Transverse colon (tissue), 4 donors: ENCODE measurements around the gene TERC. TPM values are rescaled to one million over a fixed set of nuclear protein-coding genes. Genes with fewer than 3 reads are reported as not detected.
A peak's percentile ranks its signal among the peaks of the same experiment; 100 is the strongest.

Experiments used
- DNase-seq: peaks from one replicate; pipeline ENCODE4 v3.0.0-alpha.2; 2019
- H3K27ac ChIP-seq, 4 donors: fragments of 200-600 bp; sonication (generic); 2 replicates each; pipeline ENCODE4 v1.5.1; 2016 to 2018; ENCODE audit warnings: inconsistent platforms in 4 of 4
- H3K27me3 ChIP-seq: fragments of 200-600 bp; sonication (generic); 2 replicates; pipeline ENCODE4 v1.5.1; 2017; ENCODE audit warnings: inconsistent platforms
- H3K36me3 ChIP-seq, 4 donors: fragments of 200-600 bp; sonication (generic); 2 replicates each; pipeline ENCODE4 v1.5.1; 2017 to 2019; ENCODE audit warnings: inconsistent platforms in 4 of 4
- H3K4me1 ChIP-seq, 4 donors: fragments of 200-600 bp; sonication (generic); 2 replicates each; pipeline ENCODE4 v1.5.1; 2017 to 2020; ENCODE audit warnings: inconsistent platforms in 4 of 4
- H3K4me3 ChIP-seq, 4 donors: fragments of 200-600 bp; sonication (generic); 1 replicate in 1 of 4; 2 replicates in 3 of 4; pipeline versions ENCODE4 v1.5.1 to v1.6.1; 2017 to 2019; ENCODE audit warnings: inconsistent platforms in 4 of 4
- H3K9me3 ChIP-seq, 2 donors: fragments of 200-600 bp; sonication (generic); 2 replicates each; pipeline ENCODE4 v1.5.1; 2017 to 2019; ENCODE audit warnings: inconsistent platforms in 2 of 2
- EP300 ChIP-seq: sonication (generic); formaldehyde crosslinking; IDR thresholded peaks from one replicate; pipeline ENCODE4 v1.6.1; 2017; ENCODE audit warnings: antibody characterized with exemption, low read depth
- POLR2A ChIP-seq: fragments of 450-650 bp; IDR thresholded peaks from one replicate; pipeline ENCODE4 v1.6.1; 2016; ENCODE audit warnings: antibody characterized with exemption, mild to moderate bottlenecking, moderate library complexity
- POLR2AphosphoS5 ChIP-seq, 3 donors: sonication (generic); formaldehyde crosslinking; IDR thresholded peaks; one replicate each; pipeline ENCODE4 v1.6.1; 2016; ENCODE audit warnings: antibody characterized with exemption in 3 of 3
- WGBS, 2 donors: methylation state at CpG; one replicate each; pipeline ENCODE4 v1.1.5; 2018; ENCODE audit warnings: low coverage in 1 of 2; 5-methylcytosine and 5-hydroxymethylcytosine counted together
- in situ Hi-C, 4 donors: fragments of 200-750 bp; cut with MboI; loops; one replicate each; pipeline versions ENCODE4 v1.15.0 to v1.15.1; 2017; ENCODE audit warnings: low sequenced_read_pairs in 3 of 4, low pct_ligation_motif_present in 1 of 4, low pct_unique_long_range_greater_than_20kb in 1 of 4
- intact Hi-C: fragments of 100-400 bp; cut with DNase I; formaldehyde crosslinking; loops from one replicate; pipeline ENCODE4 v1.15.1; 2023; ENCODE audit warnings: low total_unique reads
- total RNA-seq, 4 donors: library from RNA; depleted of rRNA; stranded (reverse); fragments of >200 nt; gene quantifications; one replicate each; pipeline ENCODE4 v1.1.0, GENCODE V29; 2016
- TF ChIP-seq, protein P1 (sequence below), 5 experiments: fragments of 200-600 bp in 3 of 5; fragments of 450-650 bp in 2 of 5; sonication (generic) in 3 of 5; IDR thresholded peaks; 1 replicate in 2 of 5; 2 replicates in 3 of 5; pipeline ENCODE4 v1.5.1; 2016 to 2017; ENCODE audit warnings: antibody characterized with exemption in 5 of 5, inconsistent platforms in 3 of 5, mild to moderate bottlenecking in 2 of 5, moderate library complexity in 1 of 5

The TERC gene
- total RNA-seq, result 100 to 1,000 TPM; 221 to 276 (median 247) TPM

GRCh38 chr3:169764882-169765612, at the start of gene TERC:
TERC (minus strand) TSS chr3:169765060.
- H3K27me3 ChIP-seq, result no peaks in the 10 kb centered on the region
- no peaks in the 10 kb centered on the region for H3K9me3 ChIP-seq
- intact Hi-C loops (no loop called here), in situ Hi-C loops (no loop called here)
- peak; percentile 95 for DNase-seq
- WGBS, 2 donors, result 9% methylated on average over 41 of the region's 42 CpGs; no CpG with 5 or more reads in 1 of the 2 donors
- peak within 1 kb of the TSS; percentile 51 to 84 (median 66) for H3K4me3 ChIP-seq
- peak within 1 kb of the TSS; percentile 95 to 99 (median 96) for H3K27ac ChIP-seq
- peaks cover 0 to 10% (median 0%) of the 10 kb centered on the region in 4 donors for H3K4me1 ChIP-seq
- TF ChIP-seq, protein P1, sequence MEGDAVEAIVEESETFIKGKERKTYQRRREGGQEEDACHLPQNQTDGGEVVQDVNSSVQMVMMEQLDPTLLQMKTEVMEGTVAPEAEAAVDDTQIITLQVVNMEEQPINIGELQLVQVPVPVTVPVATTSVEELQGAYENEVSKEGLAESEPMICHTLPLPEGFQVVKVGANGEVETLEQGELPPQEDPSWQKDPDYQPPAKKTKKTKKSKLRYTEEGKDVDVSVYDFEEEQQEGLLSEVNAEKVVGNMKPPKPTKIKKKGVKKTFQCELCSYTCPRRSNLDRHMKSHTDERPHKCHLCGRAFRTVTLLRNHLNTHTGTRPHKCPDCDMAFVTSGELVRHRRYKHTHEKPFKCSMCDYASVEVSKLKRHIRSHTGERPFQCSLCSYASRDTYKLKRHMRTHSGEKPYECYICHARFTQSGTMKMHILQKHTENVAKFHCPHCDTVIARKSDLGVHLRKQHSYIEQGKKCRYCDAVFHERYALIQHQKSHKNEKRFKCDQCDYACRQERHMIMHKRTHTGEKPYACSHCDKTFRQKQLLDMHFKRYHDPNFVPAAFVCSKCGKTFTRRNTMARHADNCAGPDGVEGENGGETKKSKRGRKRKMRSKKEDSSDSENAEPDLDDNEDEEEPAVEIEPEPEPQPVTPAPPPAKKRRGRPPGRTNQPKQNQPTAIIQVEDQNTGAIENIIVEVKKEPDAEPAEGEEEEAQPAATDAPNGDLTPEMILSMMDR (IDR thresholded peaks at IDR 0.05), result peak in 1 of 5 experiments; percentile 6
- TF ChIP-seq POLR2AphosphoS5 (IDR thresholded peaks at IDR 0.05), result peak; percentile 97 to 99 (median 98)
- no peak for TF ChIP-seq EP300
- TF ChIP-seq POLR2A, result peak; percentile 99
- H3K36me3 ChIP-seq, result no peaks in the 10 kb centered on the region

- peaks cover 0 to 9% of the 10 kb centered on the region in 2 donors for H3K9me3 ChIP-seq
- intact Hi-C loops (no loop called here), in situ Hi-C loops (no loop called here)
- TF ChIP-seq POLR2AphosphoS5 (IDR thresholded peaks at IDR 0.05), result no peak
- TF ChIP-seq POLR2A, result no peak
- TF ChIP-seq, protein P1 (IDR thresholded peaks at IDR 0.05), result peak; percentile 29 to 50 (median 48)
- no peak for TF ChIP-seq EP300
- no peak overlapping the region for H3K27ac ChIP-seq
- H3K36me3 ChIP-seq, result no peaks in the 10 kb centered on the region
- WGBS, 2 donors, result 56 to 70% methylated on average over 10 to 27 of the region's 27 CpGs
- DNase-seq, result peak; percentile 75
- peak overlapping the region in 3 of 4 donors; percentile 51 to 64 (median 51) for H3K4me3 ChIP-seq
- no peaks in the 10 kb centered on the region for H3K27me3 ChIP-seq
- peaks cover 0 to 30% (median 14%) of the 10 kb centered on the region in 4 donors for H3K4me1 ChIP-seq
These were observed 49.1 kb upstream of the TERC start for GRCh38 chr3:169813757-169814517.

- TF ChIP-seq, protein P1 (IDR thresholded peaks at IDR 0.05), result no peak
- TF ChIP-seq EP300 (no peak), POLR2A (no peak), POLR2AphosphoS5 (IDR thresholded peaks at IDR 0.05) (no peak)
- in situ Hi-C loops, result no loop called here
- peak overlapping the region in 3 of 4 donors; percentile 51 to 64 (median 51) for H3K4me3 ChIP-seq
- WGBS, 2 donors, result 46 to 47% methylated on average over 4 to 8 of the region's 8 CpGs
- peaks cover 0 to 30% (median 14%) of the 10 kb centered on the region in 4 donors for H3K4me1 ChIP-seq
- peak overlapping the region in 2 of 4 donors; percentile 72 to 77 for H3K27ac ChIP-seq
- H3K36me3 ChIP-seq, result no peaks in the 10 kb centered on the region
- peaks cover 0 to 9% of the 10 kb centered on the region in 2 donors for H3K9me3 ChIP-seq
- no peaks in the 10 kb centered on the region for H3K27me3 ChIP-seq
- intact Hi-C loops, result no loop called here
- DNase-seq, result no peak
These were observed 48.4 kb upstream of the TERC start for GRCh38 chr3:169813278-169813677.
